ENCODE data around the gene PRR29.
"Not testable (repeated sequence)": the region's sequence is repeated elsewhere in the genome, so short reads cannot be mapped to it uniquely, and the experiment has no call there.

PRR29 gene

DNA sequence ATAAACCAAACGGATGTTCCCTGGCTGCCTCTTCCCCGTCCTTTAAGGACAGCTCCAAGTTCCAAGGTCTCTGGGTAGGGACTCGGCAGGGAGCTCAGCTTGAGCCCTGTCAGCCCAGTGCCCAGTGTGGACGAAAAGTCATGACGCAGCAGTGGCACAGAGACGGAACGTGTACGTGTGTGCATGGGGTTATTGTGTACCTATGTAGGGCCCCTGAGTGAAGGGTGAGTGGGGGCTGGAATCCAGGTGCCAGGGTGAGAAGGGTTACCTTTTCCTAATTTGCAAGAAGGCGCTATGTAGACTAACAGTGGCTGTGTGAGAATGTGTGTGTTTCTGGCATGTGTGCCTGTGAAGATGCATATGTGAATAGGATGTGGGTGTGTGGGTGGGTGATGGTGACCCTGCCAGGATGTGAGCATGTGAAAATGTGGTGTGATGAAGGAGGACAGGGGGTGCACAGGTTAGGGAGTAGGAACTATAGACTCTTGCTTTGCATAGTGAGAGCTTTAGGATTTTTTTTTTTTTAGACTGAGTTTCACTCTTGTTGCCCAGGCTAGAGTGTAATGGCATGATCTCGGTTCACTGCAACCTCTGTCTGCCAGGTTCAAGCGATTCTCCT, 31.4 kb upstream of the PRR29 start:
- Mint-ChIP-seq H3K9me3 (no peaks in the 10 kb centered on the region), H3K27me3 (no peaks in the 10 kb centered on the region), H3K36me3 (ENCODE audit: low read depth) (no peaks in the 10 kb centered on the region), H3K4me1 (ENCODE audit: low read depth) (peaks cover 23% of the 10 kb centered on the region), H3K4me3 (no peak overlapping the region), H3K27ac (peak overlapping the region; percentile 2)

DNA sequence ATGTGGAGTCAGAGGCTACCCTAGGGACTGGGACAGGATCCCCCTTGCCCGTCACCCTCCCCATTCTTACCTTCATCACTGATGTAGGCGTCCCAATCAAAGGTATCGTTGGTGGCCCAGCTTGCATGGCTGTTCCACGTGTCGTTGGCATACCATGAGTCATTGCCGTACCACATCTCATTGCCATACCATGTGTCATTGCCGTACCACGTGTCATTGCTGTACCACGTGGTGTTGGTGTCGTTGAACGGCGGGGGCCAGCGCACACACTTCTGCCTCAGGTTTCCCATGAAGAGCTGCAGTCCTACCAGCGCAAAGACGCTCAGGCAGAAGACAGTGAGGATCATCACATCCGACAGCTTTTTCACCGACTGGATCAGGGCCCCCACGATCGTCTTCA, 30.2 kb upstream of the PRR29 start:
- Mint-ChIP-seq H3K27ac (no peak overlapping the region), H3K9me3 (no peaks in the 10 kb centered on the region), H3K36me3 (ENCODE audit: low read depth) (no peaks in the 10 kb centered on the region), H3K4me1 (ENCODE audit: low read depth) (peaks cover 23% of the 10 kb centered on the region), H3K4me3 (no peak overlapping the region), H3K27me3 (no peaks in the 10 kb centered on the region)

DNA sequence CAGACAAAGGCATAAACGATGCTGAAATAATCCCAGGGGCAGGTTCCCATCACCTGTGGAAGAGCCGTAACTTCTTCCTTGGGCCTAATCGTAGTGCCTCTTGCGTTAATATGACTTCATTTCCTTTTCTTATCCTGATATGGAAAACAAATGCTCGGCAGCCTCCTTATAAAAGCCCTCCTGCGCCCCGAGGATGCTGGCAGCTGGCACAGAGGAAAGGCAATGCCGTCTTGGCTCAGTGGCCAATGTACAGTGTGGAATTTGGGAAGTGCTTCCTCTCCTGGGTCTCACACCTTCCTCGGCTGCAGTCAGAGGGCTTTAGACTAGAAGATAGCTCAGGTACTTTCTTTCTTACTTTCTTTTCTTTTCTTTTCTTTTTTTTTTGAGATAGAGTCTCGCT, 28.9 kb upstream of the PRR29 start:
- H3K27ac Mint-ChIP-seq = no peak overlapping the region

DNA sequence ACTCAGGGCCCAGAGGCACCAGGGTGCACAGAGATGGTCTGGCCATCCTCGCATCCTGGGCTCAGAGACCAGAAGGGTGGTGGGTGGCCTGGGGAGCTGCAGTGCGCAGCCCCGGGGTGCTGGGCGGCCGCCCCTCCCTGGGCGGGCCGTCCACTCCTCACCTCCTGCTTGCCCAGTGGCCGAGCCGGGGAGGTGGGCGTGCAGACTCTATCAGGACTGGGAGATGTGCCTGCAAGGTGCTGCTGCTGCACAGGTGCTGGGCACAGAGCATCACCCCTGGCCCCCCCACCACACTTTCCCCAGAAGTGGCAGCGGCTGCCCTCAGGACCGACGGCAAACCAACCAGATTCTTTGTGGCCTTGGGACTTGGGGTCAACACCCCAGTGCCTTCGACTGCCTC, 25.4 kb upstream of the PRR29 start, which contains the start of gene SCN4A:
TSS of gene SCN4A (minus strand) at position 123 of the 400 bp plus-strand sequence. CDS start at position 46, 77 bp downstream.
- H3K4me3 Mint-ChIP-seq = peak within 1 kb of the TSS; percentile 24

More for the DNA sequence above, 28.9 kb upstream of the PRR29 start:
- H3K4me1 Mint-ChIP-seq (ENCODE audit: low read depth) = peaks cover 25% of the 10 kb centered on the region
- no peaks in the 10 kb centered on the region for H3K36me3 Mint-ChIP-seq (ENCODE audit: low read depth)
- H3K27me3 Mint-ChIP-seq = no peaks in the 10 kb centered on the region
- H3K4me3 Mint-ChIP-seq = no peak overlapping the region
- H3K9me3 Mint-ChIP-seq = no peaks in the 10 kb centered on the region

DNA sequence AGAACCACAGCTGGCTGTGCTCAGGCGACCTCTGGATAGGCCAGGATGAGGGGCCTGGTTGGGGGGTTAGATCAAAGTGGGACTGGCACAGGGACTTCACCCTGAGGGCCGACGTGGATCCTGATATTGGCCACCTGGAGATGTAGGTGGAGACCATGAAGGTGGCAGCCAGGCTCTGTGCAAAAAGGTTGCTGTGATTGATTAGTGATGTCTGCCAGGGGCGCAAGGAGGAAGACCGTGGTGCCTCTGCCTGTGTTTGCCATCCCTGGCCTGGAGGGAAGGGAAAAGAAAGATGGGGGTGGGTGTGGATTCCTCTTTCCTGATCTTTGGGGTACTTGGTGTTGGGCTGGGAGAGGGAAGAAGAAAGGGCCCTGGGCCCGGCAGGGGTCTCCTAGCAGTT, 24.9 kb upstream of the PRR29 start:
- Mint-ChIP-seq H3K4me3 (peak overlapping the region; percentile 24), H3K4me1 (ENCODE audit: low read depth) (peaks cover 20% of the 10 kb centered on the region), H3K27me3 (peaks cover 4% of the 10 kb centered on the region), H3K36me3 (ENCODE audit: low read depth) (no peaks in the 10 kb centered on the region), H3K9me3 (no peaks in the 10 kb centered on the region), H3K27ac (no peak overlapping the region)

More for the DNA sequence above, 25.4 kb upstream of the PRR29 start, which contains the start of gene SCN4A:
- Mint-ChIP-seq H3K4me1 (ENCODE audit: low read depth) (peaks cover 24% of the 10 kb centered on the region), H3K9me3 (no peaks in the 10 kb centered on the region), H3K36me3 (ENCODE audit: low read depth) (no peaks in the 10 kb centered on the region), H3K27me3 (peaks cover 4% of the 10 kb centered on the region), H3K27ac (peak within 1 kb of the TSS; percentile 4)

DNA sequence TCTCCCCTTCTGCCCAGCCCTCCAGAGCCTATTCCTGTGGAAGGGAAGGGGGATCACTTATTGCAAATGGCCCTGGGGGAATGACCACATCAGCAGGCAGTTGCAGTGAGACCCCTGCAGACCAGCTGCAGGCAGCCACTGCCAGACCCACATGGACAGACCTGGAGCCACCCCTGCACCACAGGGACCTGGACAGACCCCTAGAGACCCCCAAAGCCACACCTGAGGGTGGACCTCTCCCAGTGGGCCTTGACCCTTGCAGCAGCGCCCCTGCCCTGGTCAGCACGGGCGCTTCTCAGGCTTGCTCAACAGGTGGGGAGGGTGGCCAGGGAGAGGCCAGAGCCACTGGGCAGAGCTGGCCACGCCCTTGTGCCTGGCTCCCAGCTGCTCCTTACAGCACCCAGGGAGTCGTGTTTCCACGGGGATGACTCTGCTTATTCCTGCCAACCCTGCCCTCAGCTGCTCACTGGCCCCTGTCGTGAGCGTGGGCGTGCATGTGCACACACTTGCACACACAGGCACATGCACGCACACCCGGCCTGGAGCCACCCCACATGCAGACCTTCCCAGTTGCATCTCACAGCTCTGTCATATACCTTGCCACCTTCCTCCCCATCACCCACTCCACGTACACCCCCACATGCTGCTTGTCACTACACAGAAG, 24.1 kb upstream of the PRR29 start:
- H3K27ac Mint-ChIP-seq = peak overlapping the region; percentile 47
- H3K9me3 Mint-ChIP-seq = no peaks in the 10 kb centered on the region
- no peaks in the 10 kb centered on the region for H3K36me3 Mint-ChIP-seq (ENCODE audit: low read depth)
- peaks cover 4% of the 10 kb centered on the region for H3K27me3 Mint-ChIP-seq
- no peak overlapping the region for H3K4me3 Mint-ChIP-seq
- peaks cover 17% of the 10 kb centered on the region for H3K4me1 Mint-ChIP-seq (ENCODE audit: low read depth)

DNA sequence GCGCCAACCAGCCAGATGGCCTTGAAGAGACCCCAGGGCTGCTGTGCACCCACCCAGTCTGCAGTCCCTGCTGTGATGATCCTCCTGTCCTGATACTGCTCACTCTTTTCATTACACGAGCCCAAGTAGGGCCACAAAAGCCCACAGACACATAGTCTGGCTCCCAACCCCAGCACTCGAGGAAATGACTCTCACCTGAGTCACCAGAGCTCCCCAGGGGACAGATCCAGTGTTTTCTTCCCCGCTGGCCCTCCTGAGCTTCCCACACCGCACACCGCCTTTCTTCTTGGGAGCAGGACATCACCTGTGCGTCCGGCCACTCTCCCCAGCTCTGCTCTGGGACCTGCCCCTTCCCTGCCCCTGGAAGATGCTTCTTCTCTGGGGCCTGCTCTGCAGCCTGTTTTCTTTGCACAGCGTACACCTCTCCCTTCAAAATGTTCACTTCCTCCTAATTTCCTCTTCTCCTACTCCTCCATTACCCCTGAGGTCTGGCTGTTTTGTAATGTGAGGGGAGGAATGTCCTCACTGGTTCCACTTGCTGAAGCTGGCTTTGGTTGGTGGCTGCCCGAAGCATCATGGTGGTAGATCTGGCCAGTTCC, 23.5 kb upstream of the PRR29 start:
- no peaks in the 10 kb centered on the region for H3K36me3 Mint-ChIP-seq (ENCODE audit: low read depth)
- no peak overlapping the region for H3K27ac Mint-ChIP-seq
- peaks cover 4% of the 10 kb centered on the region for H3K27me3 Mint-ChIP-seq
- H3K4me3 Mint-ChIP-seq = no peak overlapping the region
- H3K4me1 Mint-ChIP-seq (ENCODE audit: low read depth) = peaks cover 17% of the 10 kb centered on the region
- H3K9me3 Mint-ChIP-seq = no peaks in the 10 kb centered on the region

DNA sequence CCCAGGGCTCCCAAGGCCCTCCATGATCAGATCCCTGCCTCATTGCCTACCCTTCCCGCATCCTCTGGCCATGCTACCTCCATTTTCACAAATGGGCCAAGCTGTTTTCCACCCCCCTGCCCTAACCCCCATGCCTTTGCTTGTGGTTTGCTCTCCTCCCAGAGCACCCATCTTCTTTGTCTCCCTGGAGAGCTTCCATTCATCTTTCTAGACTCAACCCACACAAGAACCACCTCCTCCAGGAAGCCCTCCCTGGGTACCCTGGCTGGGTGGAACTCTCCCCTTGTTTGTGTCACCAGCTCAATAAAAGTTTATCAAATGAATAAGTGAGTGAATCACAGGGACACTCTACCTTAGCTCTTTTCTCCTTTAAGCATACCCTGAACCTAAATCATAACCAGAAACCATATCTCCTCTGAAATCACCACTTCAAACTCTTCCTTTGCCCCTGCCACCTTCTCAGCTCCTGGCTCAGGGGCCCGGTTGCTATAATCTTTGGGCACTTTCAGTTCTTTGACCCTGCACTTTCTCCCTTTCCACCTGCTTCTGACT, 22.5 kb upstream of the PRR29 start:
- H3K27ac Mint-ChIP-seq = no peak overlapping the region

DNA sequence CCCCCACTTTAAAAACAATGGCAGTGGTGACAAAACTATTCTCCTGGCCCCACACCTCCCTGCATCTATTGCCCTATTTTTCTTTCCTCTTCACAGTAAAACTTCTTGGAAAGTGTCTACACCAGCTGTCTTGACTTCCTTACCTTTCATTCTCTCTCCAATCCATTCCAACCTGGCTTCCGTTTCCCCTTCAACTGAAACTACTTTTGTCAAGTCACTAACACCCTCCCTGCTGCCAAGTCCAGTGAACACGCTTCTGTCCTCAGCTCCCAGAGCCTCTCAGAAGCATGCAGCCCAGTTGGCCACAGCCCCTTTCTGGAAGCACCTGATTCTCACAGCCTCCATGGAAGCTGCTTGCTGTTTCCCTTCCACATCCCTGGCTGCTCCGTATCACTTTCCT, 21.4 kb upstream of the PRR29 start:
- Mint-ChIP-seq H3K4me1 (ENCODE audit: low read depth) (peaks cover 17% of the 10 kb centered on the region), H3K27me3 (peaks cover 4% of the 10 kb centered on the region), H3K9me3 (peaks cover 1% of the 10 kb centered on the region), H3K4me3 (no peak overlapping the region), H3K36me3 (ENCODE audit: low read depth) (no peaks in the 10 kb centered on the region), H3K27ac (no peak overlapping the region)

More for the DNA sequence above, 22.5 kb upstream of the PRR29 start:
- Mint-ChIP-seq H3K4me1 (ENCODE audit: low read depth) (peaks cover 17% of the 10 kb centered on the region), H3K27me3 (peaks cover 4% of the 10 kb centered on the region), H3K4me3 (no peak overlapping the region), H3K36me3 (ENCODE audit: low read depth) (no peaks in the 10 kb centered on the region), H3K9me3 (no peaks in the 10 kb centered on the region)

DNA sequence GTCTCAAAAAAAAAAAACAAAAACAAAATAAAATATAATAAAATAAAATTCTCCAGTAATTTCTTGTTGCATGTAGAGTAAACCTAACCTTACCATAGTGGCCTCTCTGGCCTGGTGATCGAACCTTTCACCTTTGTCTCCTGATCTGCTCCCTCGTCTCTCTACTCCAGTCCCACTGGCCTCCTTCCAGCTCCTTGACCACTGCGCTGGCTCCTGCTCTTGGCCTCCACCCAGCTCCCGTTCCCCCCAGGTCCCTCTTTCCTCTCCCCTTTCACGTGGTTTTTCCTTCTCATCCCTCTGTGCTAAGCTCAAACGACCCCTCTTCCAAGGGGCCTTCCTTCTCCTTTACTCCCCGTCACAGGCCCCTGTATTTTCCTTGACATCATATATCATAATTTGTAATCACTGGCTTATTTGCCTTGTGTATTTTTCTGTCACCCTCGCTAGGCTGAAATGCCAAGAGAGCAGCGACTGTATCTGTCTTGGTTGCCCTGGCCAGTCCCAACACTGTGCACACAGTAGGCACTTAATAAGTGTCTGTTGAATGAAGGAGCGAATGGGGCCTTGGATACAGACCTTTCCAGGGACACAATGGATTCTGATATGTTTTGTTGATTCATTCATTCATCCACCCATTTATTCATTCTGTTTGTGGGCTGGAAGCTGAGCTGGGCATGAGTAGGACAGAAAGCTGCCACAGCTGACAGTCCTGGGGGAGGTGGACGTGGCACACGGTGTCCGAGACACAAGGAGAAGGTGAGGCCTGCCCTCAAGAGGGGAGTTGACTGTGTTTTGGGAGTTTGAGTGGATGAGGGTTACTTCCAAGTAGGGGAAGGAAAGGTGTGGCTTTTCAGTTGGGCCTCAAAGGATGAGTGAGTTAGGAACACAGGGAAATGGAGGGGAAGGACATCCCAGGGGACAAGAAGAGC, 19.6 kb upstream of the PRR29 start:
- H3K27ac Mint-ChIP-seq = no peak overlapping the region
- peaks cover 4% of the 10 kb centered on the region for H3K27me3 Mint-ChIP-seq
- peaks cover 5% of the 10 kb centered on the region for H3K36me3 Mint-ChIP-seq (ENCODE audit: low read depth)
- H3K4me1 Mint-ChIP-seq (ENCODE audit: low read depth) = peaks cover 17% of the 10 kb centered on the region
- H3K4me3 Mint-ChIP-seq = no peak overlapping the region
- peaks cover 11% of the 10 kb centered on the region for H3K9me3 Mint-ChIP-seq

DNA sequence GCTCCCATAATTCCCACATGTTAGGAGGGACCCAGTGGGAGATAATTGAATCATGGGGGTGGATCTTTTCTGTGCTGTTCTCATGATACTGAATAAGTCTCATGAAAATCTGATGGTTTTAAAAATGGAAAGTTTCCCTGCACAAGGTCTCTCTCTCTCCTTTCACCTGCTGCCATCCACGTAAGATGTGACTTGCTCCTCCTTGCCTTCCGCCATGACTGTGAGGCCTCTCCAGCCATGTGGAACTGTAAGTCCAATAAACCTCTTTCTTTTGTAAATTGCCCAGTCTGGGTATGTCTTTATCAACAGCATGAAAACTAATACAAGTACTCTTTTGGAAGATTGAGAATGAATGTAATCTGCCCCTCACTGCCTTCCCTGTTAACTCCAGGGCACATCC, 15.5 kb upstream of the PRR29 start:
- Mint-ChIP-seq H3K9me3 (peaks cover 11% of the 10 kb centered on the region), H3K4me1 (ENCODE audit: low read depth) (peaks cover 24% of the 10 kb centered on the region)
- not testable (repeated sequence) for H3K36me3 Mint-ChIP-seq (ENCODE audit: low read depth); H3K27ac Mint-ChIP-seq; H3K27me3 Mint-ChIP-seq; H3K4me3 Mint-ChIP-seq

DNA sequence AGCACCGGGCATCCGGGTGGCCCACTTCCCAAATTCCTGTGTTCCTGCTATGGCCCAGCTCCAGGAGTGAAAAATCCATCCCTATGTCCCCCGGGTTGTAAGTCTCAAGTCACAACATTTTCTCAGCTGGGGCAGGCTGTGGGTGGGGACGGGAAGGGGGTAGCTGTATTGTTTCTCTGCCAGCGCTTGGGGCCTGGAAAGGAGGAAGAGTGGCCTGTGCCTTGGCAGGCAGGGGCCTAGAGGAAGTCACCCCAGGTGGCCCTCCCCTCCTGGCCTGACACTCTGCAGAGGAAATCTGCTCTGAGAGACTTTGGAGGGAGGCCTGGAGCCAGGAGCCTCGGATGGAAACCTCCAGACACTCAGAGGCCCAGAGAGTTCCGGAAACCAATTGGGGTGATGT, 14.8 kb upstream of the PRR29 start:
- peaks cover 24% of the 10 kb centered on the region for H3K4me1 Mint-ChIP-seq (ENCODE audit: low read depth)
- H3K27ac Mint-ChIP-seq = no peak overlapping the region
- H3K27me3 Mint-ChIP-seq = no peaks in the 10 kb centered on the region

DNA sequence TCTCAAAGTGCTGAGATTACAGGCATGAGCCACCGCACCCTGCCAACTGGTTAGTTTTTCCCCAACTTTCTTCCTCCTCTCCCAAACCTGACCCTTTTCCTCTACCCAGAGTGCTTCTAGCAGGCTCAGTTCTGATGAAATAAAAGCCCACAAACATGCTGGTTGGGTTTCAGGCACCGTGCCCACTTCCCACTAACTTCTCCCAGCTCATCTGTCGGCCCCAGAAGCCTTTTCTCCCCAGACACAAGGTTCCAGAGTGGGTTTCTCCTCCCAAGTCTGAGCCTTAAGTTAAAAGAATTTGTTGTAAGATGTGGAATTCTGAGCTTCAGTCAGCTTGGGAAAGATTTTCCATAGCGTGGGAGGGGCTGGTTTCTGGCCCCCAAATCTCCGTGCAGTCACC, 13.9 kb upstream of the PRR29 start:
- H3K4me1 Mint-ChIP-seq (ENCODE audit: low read depth) = peaks cover 24% of the 10 kb centered on the region
- H3K27ac Mint-ChIP-seq = no peak overlapping the region
- no peaks in the 10 kb centered on the region for H3K27me3 Mint-ChIP-seq
- H3K36me3 Mint-ChIP-seq (ENCODE audit: low read depth) = peaks cover 5% of the 10 kb centered on the region
- no peak overlapping the region for H3K4me3 Mint-ChIP-seq
- H3K9me3 Mint-ChIP-seq = peaks cover 11% of the 10 kb centered on the region

More for the DNA sequence above, 14.8 kb upstream of the PRR29 start:
- peaks cover 11% of the 10 kb centered on the region for H3K9me3 Mint-ChIP-seq
- no peak overlapping the region for H3K4me3 Mint-ChIP-seq
- peaks cover 5% of the 10 kb centered on the region for H3K36me3 Mint-ChIP-seq (ENCODE audit: low read depth)

DNA sequence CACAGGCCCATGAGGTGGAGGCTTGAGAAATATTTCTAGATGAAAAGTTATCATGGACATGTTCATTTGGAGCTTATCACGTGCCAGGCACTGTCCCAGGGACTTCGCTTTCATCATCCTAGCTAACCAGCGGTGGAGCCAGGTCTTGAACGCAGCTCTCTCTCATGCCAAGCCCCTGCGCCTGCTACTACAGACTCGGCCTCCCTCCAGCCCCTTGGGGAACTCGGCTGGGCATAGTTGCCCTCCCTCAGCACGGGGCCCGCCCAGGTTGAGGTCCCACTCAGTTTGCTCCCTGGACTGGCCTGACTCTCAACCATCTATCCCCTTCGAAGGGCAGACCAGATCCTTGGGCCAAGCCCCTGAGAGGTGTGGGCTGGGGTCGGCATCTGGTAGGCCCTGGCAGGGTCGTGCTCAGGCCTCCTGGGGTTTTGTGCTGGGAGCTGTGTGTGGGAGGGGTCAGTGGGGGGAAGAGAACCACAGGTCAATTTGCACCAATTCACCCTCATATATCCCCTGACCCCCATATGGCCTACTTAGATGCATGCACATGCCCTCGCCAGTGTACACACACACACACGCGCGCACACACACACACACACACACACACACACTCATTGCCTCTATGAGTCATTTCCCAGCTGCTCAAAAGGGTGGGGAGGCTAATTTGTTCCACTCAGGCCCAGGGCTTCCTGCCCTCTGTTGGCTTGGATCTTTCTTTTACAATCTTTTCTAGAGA, 13.3 kb upstream of the PRR29 start:
- Mint-ChIP-seq H3K36me3 (ENCODE audit: low read depth) (peaks cover 5% of the 10 kb centered on the region), H3K4me1 (ENCODE audit: low read depth) (peaks cover 26% of the 10 kb centered on the region), H3K27me3 (no peaks in the 10 kb centered on the region), H3K27ac (peak overlapping the region; percentile 84), H3K4me3 (peak overlapping the region; percentile 32), H3K9me3 (peaks cover 11% of the 10 kb centered on the region)
